SK-N-MC (cell line): Measurements from ENCODE around the gene RRP12.

Experiments
- DNase-seq: peaks from one replicate; pipeline ENCODE4 v3.0.0-alpha.2; 2011; ENCODE audit warnings: low read depth, low spot score
- H3K27ac ChIP-seq: fragments of 200-600 bp; sonication (generic); 2 replicates; pipeline ENCODE4 v1.5.1; 2016; ENCODE audit warnings: mixed run types
- H3K36me3 ChIP-seq: fragments of 200-600 bp; sonication (generic); 2 replicates; pipeline ENCODE4 v1.6.1; 2017; ENCODE audit warnings: antibody characterized with exemption, low read length, mixed read lengths; ENCODE audit not compliant: insufficient read depth
- H3K4me3 ChIP-seq: fragments of 200-600 bp; sonication (generic); 2 replicates; pipeline ENCODE4 v1.5.1; 2016
- H3K9ac ChIP-seq: fragments of 200-600 bp; sonication (generic); 2 replicates; pipeline ENCODE4 v1.8.0; 2017; ENCODE audit warnings: mixed run types, mixed read lengths; ENCODE audit not compliant: insufficient read length
- H3K9me3 ChIP-seq: fragments of 200-600 bp; sonication (generic); 2 replicates; pipeline ENCODE4 v1.6.1; 2017; ENCODE audit warnings: low read depth, mild to moderate bottlenecking, antibody characterized with exemption, low read length, moderate library complexity, mixed read lengths
- EZH2 ChIP-seq: fragments of 200-600 bp; sonication (generic); IDR thresholded peaks from one replicate; pipeline ENCODE4 v1.6.1; 2017; ENCODE audit warnings: antibody characterized with exemption
- FOXP2 ChIP-seq: optimal IDR thresholded peaks from 2 replicates; pipeline ENCODE3; 2011; ENCODE audit warnings: mild to moderate bottlenecking, moderate library complexity; ENCODE audit not compliant: insufficient read depth; ENCODE audit errors: extremely low read length, control extremely low read depth
- POLR2AphosphoS5 ChIP-seq: IDR thresholded peaks from 2 replicates; pipeline ENCODE4 v1.6.1; 2012; ENCODE audit warnings: mild to moderate bottlenecking, low read depth, low read length, borderline replicate concordance

The RRP12 gene

DNA sequence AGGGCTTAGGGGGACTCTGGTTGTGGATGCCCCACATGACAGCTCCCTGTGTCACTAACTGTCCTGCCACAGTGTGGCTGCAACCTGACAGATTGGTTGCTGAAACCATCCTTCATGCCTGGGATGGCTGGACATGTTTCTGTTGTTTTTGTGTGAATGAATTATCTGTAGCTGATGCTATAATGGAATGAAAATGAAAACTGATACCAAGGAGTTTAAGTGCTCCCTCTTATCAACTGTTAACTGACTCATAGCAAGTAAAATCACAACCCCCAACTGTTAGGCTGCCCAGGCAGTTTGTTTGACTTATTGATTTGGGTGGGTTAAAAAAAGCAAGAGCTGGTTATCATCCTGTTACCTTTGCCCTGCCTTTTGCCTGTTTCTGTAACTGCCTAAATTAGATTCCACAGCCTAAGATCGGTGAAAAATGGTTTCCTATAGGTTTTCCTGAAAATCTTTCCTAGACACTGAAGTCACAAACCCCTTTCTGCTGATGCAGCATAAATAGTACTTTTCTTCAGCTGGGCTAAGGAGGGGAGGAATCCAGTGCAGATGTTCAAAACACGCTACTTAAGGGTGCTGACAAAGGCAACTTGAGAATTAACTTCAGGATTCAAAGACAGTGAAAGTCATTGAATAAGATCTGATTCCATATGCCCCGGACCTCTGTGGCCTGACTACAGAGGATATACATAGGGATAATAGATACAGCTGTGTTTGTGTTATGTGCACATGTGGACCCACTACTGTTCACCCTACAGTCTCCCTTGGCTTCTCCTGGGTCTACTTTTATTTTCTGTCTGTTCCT lies 72.3 kb downstream of the RRP12 start:
- no peak overlapping the region for H3K27ac ChIP-seq
- no peak for DNase-seq
- no peak overlapping the region for H3K4me3 ChIP-seq
- H3K36me3 ChIP-seq, result no peaks in the 10 kb centered on the region
- TF ChIP-seq EZH2 (no peak), POLR2AphosphoS5 (no peak; the same call in 1 of the 2 replicates), FOXP2 (no peak)
- H3K9ac ChIP-seq, result no peak overlapping the region
- no peaks in the 10 kb centered on the region for H3K9me3 ChIP-seq

DNA sequence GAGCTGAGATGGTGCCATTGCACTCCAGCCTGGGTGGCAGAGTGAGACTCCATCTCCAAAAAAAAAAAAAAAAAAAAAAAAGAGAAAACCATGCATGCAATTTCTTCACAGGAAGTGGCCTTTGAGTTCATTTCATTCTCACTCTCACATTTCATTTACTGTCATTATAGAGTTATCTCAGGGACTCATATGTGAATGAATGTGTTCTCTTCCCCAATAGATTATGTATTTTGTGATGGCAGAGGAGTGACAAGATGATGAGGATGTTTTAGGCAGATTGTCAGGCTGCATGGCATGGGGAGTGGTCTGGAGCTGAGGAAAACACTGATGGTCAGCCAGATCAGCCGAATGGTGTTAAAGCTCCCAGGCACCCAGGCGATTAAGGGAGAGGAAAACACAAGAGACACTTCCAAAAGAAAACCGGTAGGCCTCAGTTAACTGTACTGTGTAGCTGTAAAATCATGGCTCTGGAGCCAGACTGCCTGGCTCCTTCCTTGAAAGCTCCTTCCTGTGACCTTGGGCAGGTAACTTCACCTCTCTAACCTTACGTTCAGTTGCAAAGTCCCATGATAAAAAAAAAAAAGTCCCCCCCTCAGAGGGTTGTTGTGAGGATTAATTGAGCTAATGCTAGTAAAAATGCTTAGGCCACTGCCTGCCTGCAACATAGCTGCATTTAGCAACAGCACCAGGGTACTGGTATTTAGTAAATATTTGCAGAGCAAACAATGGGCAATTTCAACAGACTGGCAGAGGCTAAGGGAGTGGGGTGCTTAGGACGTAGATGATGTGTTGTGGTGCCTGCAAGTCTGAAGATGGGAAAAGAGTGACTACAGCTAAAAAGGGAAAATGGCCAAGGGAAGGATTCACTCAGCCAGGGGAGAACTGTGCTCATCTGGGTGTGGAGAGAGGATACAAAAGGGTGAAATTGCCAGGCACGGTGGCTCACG lies 73.5 kb downstream of the RRP12 start:
- Histone ChIP-seq H3K36me3 (no peaks in the 10 kb centered on the region), H3K4me3 (no peak overlapping the region), H3K9me3 (no peaks in the 10 kb centered on the region), H3K27ac (no peak overlapping the region), H3K9ac (no peak overlapping the region)
- no peak for TF ChIP-seq EZH2
- no peak for TF ChIP-seq FOXP2
- TF ChIP-seq POLR2AphosphoS5, result no peak
- DNase-seq, result no peak

DNA sequence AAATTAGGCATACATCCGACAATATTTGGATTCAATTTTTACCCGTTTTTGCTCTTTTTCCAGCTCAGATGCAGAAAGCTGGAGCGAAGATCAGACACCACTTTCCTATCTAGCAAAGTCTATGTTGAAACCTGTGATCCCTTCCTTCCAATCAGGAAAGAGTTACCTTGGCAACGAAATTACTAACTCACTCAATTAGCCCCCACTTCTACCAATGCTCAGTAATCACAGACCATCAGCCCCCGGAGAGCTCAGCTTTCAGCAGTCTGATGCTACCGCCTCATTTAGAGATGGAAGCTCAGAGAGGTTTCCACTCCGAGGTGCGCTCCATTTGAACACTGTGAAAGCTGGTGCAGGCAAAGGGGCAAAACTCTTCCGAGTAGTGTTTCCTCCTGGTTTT lies 75.4 kb downstream of the RRP12 start:
- H3K27ac ChIP-seq, result no peak overlapping the region
- TF ChIP-seq FOXP2 (no peak), EZH2 (no peak), POLR2AphosphoS5 (no peak)
- no peaks in the 10 kb centered on the region for H3K36me3 ChIP-seq
- H3K4me3 ChIP-seq, result no peak overlapping the region
- DNase-seq, result no peak
- no peaks in the 10 kb centered on the region for H3K9me3 ChIP-seq
- no peak overlapping the region for H3K9ac ChIP-seq

GRCh38 chr10:97323501-97323900 lies 77.6 kb downstream of the RRP12 start:
- Histone ChIP-seq H3K27ac (no peak overlapping the region), H3K9ac (no peak overlapping the region)

DNA sequence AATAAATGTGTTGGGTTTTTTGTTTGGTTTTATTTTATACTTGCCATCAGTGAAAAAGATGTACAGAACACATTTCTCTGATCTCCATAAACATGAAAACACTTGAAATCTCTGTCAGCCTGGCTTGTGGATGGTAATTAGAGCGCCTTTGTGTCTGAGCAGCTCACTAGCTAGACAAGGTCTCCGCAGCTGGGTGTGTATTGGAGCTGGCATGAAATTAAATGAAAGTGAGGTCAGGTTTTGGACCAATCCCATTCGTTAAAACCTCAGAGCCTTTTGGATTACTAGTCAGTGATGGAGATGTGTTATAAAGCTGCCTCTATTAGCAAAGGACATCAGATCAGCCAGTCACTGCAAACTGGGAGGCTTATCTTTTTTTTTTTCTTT lies 79.3 kb downstream of the RRP12 start:
- DNase-seq, result no peak
- Histone ChIP-seq H3K27ac (no peak overlapping the region), H3K9ac (no peak overlapping the region), H3K4me3 (no peak overlapping the region), H3K9me3 (no peaks in the 10 kb centered on the region), H3K36me3 (no peaks in the 10 kb centered on the region)
- TF ChIP-seq EZH2 (no peak), POLR2AphosphoS5 (no peak), FOXP2 (no peak)

More at GRCh38 chr10:97323501-97323900, 77.6 kb downstream of the RRP12 start:
- Histone ChIP-seq H3K9me3 (no peaks in the 10 kb centered on the region), H3K36me3 (no peaks in the 10 kb centered on the region), H3K4me3 (no peak overlapping the region)
- DNase-seq, result no peak
- TF ChIP-seq FOXP2 (no peak), POLR2AphosphoS5 (no peak), EZH2 (no peak)

DNA sequence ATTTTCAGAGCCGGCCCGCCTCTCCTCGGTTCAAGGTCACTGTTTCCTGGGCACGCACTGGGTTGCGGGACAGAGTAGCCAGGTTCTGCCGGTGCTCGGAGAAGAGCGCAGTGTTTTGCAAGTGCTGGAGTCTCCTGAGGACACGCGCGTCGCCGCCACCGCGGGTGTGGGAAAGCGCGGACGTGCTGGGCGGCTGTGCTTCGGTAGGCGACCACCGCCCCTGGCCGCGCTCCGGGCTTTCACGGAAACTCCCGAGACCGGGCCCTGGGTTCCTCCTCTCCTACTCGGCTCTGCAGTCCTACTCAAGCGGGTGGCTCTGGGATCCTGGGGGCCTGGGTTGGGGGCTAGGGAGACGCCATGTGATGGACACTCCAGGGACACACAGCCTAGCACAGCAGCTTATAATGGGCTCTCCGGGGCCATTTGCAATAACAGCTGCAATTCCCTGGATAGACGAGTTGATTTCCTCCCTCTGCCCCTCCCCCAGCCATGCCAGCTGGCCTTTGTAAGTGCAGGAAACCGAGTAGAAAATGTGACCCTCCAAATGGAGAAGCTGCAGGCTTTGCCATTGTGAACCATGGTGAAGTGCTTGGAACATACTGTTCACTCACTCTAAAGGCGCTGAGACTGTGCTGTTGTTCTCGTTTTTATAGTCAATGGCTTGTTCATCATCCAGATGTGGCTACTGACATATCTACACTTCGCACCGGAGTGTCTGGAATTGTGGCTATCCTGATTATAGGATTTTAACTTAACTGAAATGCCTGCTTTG lies 79.9 kb downstream of the RRP12 start:
- no peak overlapping the region for H3K27ac ChIP-seq
- TF ChIP-seq EZH2 (no peak), POLR2AphosphoS5 (no peak), FOXP2 (no peak)
- DNase-seq, result no peak
- no peaks in the 10 kb centered on the region for H3K36me3 ChIP-seq
- no peaks in the 10 kb centered on the region for H3K9me3 ChIP-seq
- no peak overlapping the region for H3K9ac ChIP-seq
- no peak overlapping the region for H3K4me3 ChIP-seq

DNA sequence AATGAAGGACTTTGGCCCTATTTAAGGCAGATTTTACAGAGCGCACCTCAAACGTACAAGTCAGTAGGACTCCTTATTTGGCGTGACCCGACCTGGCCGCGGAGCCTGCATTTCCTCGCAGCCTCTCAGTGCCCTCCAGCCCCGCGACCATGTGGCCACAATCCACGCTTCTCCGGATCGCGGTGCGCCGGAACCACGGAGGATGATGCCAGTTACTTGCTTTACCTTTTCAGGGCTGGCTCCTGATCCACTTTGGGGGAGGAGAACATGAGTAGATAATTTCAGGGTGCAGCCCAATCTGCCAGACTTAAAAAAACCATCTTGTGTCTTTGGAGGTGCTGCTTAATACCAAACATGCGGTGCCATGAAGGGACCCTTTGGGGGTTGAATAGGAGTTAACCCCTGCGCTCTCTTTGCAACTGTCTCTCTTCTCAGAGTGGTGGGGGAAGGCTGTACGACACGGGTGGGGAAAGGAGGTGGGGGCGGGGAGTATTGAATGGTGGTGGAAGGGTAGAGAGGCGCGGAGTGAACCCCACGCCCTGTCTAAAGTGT lies 80.6 kb downstream of the RRP12 start:
- no peak overlapping the region for H3K9ac ChIP-seq
- H3K27ac ChIP-seq, result no peak overlapping the region
- H3K9me3 ChIP-seq, result no peaks in the 10 kb centered on the region
- no peak for TF ChIP-seq POLR2AphosphoS5
- no peak for TF ChIP-seq FOXP2
- TF ChIP-seq EZH2, result no peak
- no peak overlapping the region for H3K4me3 ChIP-seq
- no peaks in the 10 kb centered on the region for H3K36me3 ChIP-seq
- no peak for DNase-seq
